ENCODE results near the gene ARHGEF40. TPM values are rescaled to one million over a fixed set of nuclear protein-coding genes. Genes with fewer than 3 reads are reported as not detected.

The ARHGEF40 gene
- total and polyA plus RNA-seq, 12 donors: 14.2 to 25.2 (median 17.8) TPM

DNA sequence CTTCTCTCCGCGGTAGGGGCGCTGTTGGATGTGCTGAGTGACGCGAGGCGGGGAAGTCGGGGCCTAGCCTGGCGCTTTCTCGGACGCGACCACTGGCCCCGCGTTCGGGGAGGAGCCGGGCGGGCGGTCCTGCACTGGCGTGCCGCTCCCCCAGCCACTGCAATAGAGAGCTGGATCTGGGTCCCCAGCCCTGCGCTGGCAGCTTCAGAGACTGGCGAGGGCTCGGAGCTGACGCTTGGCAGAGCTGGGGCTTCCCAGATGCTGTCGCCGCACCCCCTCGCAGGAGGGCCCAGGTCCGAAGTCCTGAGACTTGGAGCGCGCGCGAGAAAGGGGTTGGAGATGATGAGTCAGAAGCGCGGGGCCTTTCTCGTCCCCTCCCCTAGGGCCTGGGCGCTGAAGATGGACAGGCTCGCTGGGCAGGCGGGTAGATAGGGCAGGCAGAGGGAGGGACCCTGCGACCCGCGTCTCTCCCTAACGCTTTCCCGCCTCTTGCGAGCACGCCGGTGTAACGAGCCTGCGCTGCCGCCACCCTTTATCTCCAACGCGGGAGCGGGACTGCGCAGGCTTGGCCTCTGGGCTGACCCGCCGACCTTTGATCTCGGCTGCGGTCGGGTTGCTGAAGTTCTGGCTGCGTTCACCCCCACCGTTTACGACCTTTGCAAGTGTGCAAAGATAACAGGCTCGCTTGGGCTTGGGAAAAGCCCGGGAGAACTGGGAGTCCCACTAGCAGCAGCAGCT is 33.8 kb downstream of the ARHGEF40 start:
- peak; percentile 95 to 98 (median 97) for ATAC-seq
- 0% methylated on average over 62 of the region's 62 CpGs for WGBS, 2 donors
- Histone ChIP-seq H3K36me3 (no peaks in the 10 kb centered on the region), H3K4me3 (peak overlapping the region; percentile 50 to 80 (median 64)), H3K27me3 (no peaks in the 10 kb centered on the region), H3K9me3 (no peaks in the 10 kb centered on the region), H3K4me1 (peaks cover 6 to 58% (median 42%) of the 10 kb centered on the region in 9 donors), H3K27ac (peak overlapping the region; percentile 90 to 99 (median 97))
- TF ChIP-seq, protein P1, sequence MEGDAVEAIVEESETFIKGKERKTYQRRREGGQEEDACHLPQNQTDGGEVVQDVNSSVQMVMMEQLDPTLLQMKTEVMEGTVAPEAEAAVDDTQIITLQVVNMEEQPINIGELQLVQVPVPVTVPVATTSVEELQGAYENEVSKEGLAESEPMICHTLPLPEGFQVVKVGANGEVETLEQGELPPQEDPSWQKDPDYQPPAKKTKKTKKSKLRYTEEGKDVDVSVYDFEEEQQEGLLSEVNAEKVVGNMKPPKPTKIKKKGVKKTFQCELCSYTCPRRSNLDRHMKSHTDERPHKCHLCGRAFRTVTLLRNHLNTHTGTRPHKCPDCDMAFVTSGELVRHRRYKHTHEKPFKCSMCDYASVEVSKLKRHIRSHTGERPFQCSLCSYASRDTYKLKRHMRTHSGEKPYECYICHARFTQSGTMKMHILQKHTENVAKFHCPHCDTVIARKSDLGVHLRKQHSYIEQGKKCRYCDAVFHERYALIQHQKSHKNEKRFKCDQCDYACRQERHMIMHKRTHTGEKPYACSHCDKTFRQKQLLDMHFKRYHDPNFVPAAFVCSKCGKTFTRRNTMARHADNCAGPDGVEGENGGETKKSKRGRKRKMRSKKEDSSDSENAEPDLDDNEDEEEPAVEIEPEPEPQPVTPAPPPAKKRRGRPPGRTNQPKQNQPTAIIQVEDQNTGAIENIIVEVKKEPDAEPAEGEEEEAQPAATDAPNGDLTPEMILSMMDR (IDR thresholded peaks at IDR 0.05): peak; percentile 70 to 92 (median 81)
- peak; percentile 94 to 97 for DNase-seq
- intact Hi-C loops (cut with DNase I): loop anchor here in 7 of 10 donors (1.0 to 10.0 kb wide), 10 partner anchors 33 to 419 kb away; partner anchors contain the start of genes ANG (in 2 of the 7), RNASE4 (in 2 of the 7), ARHGEF40 (in 1 of the 7) and NDRG2 (in 1 of the 7)

DNA sequence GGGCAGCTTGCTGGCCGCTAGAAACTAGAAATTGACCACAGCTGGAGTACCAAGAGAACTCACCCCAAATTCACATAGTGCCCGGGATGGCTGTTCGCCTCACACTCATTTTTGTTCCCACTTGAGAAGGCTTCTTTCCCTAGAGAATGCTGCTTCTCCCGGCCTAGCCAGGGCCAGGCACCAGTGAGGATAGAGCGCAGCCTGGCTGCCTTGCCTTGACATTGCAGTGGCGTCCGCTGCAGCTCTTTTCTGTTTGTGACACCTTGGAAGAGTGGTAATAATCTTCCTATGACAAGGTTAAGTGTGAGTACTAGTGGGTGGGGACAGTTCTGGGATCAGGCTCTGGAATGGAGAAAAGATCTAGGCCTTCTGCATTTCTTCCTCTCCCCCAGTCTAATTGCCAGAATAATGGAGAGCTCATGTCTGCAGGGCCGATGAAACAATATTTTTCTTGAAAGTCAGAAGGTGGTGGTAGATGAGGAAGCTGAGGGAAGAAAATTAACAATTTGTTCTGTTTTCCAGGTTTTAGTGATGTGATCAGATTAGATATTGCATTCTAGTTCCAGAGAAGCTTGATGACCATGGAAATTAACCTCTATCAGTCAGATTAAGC is 34.5 kb downstream of the ARHGEF40 start:
- no peaks in the 10 kb centered on the region for H3K9me3 ChIP-seq
- H3K27ac ChIP-seq: peak overlapping the region; percentile 90 to 99 (median 97)
- TF ChIP-seq, protein P1 (IDR thresholded peaks at IDR 0.05): peak; percentile 87 to 98 (median 93)
- DNase-seq (peak; percentile 73 to 76), ATAC-seq (peak; percentile 68 to 90 (median 82))
- no peaks in the 10 kb centered on the region for H3K27me3 ChIP-seq
- peak overlapping the region; percentile 50 to 80 (median 64) for H3K4me3 ChIP-seq
- H3K4me1 ChIP-seq: peaks cover 3 to 52% (median 35%) of the 10 kb centered on the region in 9 donors
- no peaks in the 10 kb centered on the region for H3K36me3 ChIP-seq
- intact Hi-C loops (cut with DNase I): loop anchor here (1.0 to 10.0 kb wide), 11 partner anchors 34 to 420 kb away; partner anchors contain the start of genes ANG (in 2 of the 10), RNASE4 (in 2 of the 10), ARHGEF40 (in 1 of the 10) and NDRG2 (in 1 of the 10)
- 5 to 9% methylated on average over 8 of the region's 8 CpGs for WGBS, 2 donors

DNA sequence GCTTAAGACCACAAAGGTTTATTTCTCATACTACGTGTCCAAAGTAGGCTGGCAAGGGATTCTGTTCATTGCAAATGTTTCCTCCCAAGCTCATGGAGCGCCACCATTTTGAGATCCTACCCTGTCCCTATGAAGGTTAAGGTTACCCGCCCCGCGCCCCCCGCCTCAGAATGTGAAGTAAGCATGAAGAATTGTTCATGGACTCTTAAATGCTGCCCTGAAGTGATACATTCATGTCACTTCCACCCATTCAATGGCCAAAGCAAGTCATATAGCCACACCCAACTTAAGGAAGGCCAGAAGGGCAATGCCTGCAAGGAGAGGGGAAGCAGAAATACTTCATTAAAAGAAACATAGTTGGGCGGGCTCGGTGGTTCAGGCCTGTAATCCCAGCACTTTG is 35.0 kb downstream of the ARHGEF40 start:
- intact Hi-C loops (cut with DNase I): loop anchor here in 9 of 10 donors (2.0 to 10.0 kb wide), 7 partner anchors 34 to 420 kb away; partner anchors contain the start of genes ANG (in 2 of the 9), RNASE4 (in 2 of the 9) and ARHGEF40 (in 1 of the 9)

More for the DNA sequence above, 35.0 kb downstream of the ARHGEF40 start:
- H3K36me3 ChIP-seq: no peaks in the 10 kb centered on the region
- H3K9me3 ChIP-seq: no peaks in the 10 kb centered on the region
- H3K27ac ChIP-seq: peak overlapping the region in 9 of 10 donors; percentile 93 to 99 (median 97)
- DNase-seq (no peak), ATAC-seq (no peak)
- H3K4me1 ChIP-seq: peaks cover 3 to 50% (median 33%) of the 10 kb centered on the region in 9 donors
- peak overlapping the region in 2 of 10 donors; percentile 72 to 78 for H3K4me3 ChIP-seq
- TF ChIP-seq, protein P1 (IDR thresholded peaks at IDR 0.05): no peak
- 76 to 85% methylated on average over 8 of the region's 8 CpGs for WGBS, 2 donors
- H3K27me3 ChIP-seq: no peaks in the 10 kb centered on the region
